ENCODE results near the gene TWF2. TPM values are rescaled to one million over a fixed set of nuclear protein-coding genes. Genes with fewer than 3 reads are reported as not detected.
"Not testable (repeated sequence)": the region's sequence is repeated elsewhere in the genome, so short reads cannot be mapped to it uniquely, and the experiment has no call there.

The TWF2 gene
- total RNA-seq, result 128 and 132 TPM in 2 replicates

- DNase-seq (ENCODE audit: low read depth in 2 of 2), result peak; percentile 42 to 81
Observed at GRCh38 chr3:52238761-52239701, at the start of gene TWF2. Gene TWF2 (minus strand): TSS chr3:52239158. CDS start chr3:52239016, 142 bp downstream.

- no peak for DNase-seq (ENCODE audit: low read depth in 2 of 2)
Observed at GRCh38 chr3:52288674-52289073, 49.7 kb upstream of the TWF2 start.

- DNase-seq (ENCODE audit: low read depth in 2 of 2), result no peak
Observed at GRCh38 chr3:52286777-52287110, 47.8 kb upstream of the TWF2 start.

- DNase-seq (ENCODE audit: low read depth in 2 of 2), result not testable (repeated sequence)
Observed at GRCh38 chr3:52284051-52284450, 45.1 kb upstream of the TWF2 start.

- no peak for DNase-seq (ENCODE audit: low read depth in 2 of 2)
Observed at GRCh38 chr3:52283306-52283705, 44.3 kb upstream of the TWF2 start.

GRCh38 chr3:52281981-52282801, 43.2 kb upstream of the TWF2 start:
- DNase-seq (ENCODE audit: low read depth in 2 of 2), result no peak

GRCh38 chr3:52280050-52280461, 41.1 kb upstream of the TWF2 start:
- peak; percentile 61 to 81 for DNase-seq (ENCODE audit: low read depth in 2 of 2)

GRCh38 chr3:52279596-52279995, 40.6 kb upstream of the TWF2 start:
- no peak for DNase-seq (ENCODE audit: low read depth in 2 of 2)

GRCh38 chr3:52278510-52279069, 39.6 kb upstream of the TWF2 start, which contains the start of gene WDR82:
Gene WDR82 (minus strand): TSS chr3:52278649. CDS start chr3:52278361, 288 bp downstream.
- DNase-seq (ENCODE audit: low read depth in 2 of 2), result peak; percentile 69 to 94

- DNase-seq (ENCODE audit: low read depth in 2 of 2), result peak in 1 of 2 donors; percentile 54
Observed at GRCh38 chr3:52277972-52278509, 39.1 kb upstream of the TWF2 start.

GRCh38 chr3:52277071-52277964, 38.4 kb upstream of the TWF2 start:
- DNase-seq (ENCODE audit: low read depth in 2 of 2), result peak in 1 of 2 donors; percentile 74

GRCh38 chr3:52274781-52275180, 35.8 kb upstream of the TWF2 start:
- not testable (repeated sequence) for DNase-seq (ENCODE audit: low read depth in 2 of 2)

GRCh38 chr3:52272831-52273230, 33.9 kb upstream of the TWF2 start:
- no peak for DNase-seq (ENCODE audit: low read depth in 2 of 2)

- DNase-seq (ENCODE audit: low read depth in 2 of 2), result not testable (repeated sequence)
Observed at GRCh38 chr3:52272172-52272571, 33.2 kb upstream of the TWF2 start.

GRCh38 chr3:52270252-52270754, 31.3 kb upstream of the TWF2 start:
- DNase-seq (ENCODE audit: low read depth in 2 of 2), result peak in 1 of 2 donors; percentile 81

GRCh38 chr3:52269776-52270175, 30.8 kb upstream of the TWF2 start:
- DNase-seq (ENCODE audit: low read depth in 2 of 2), result no peak

GRCh38 chr3:52268036-52268435, 29.1 kb upstream of the TWF2 start:
- no peak for DNase-seq (ENCODE audit: low read depth in 2 of 2)

GRCh38 chr3:52265387-52265786, 26.4 kb upstream of the TWF2 start:
- DNase-seq (ENCODE audit: low read depth in 2 of 2), result no peak

- DNase-seq (ENCODE audit: low read depth in 2 of 2), result no peak
Observed at GRCh38 chr3:52262447-52262846, 23.5 kb upstream of the TWF2 start.

GRCh38 chr3:52259448-52259847, 20.5 kb upstream of the TWF2 start:
- DNase-seq (ENCODE audit: low read depth in 2 of 2), result no peak

Measured in dermis microvascular lymphatic vessel endothelial cell (primary cell).